GM18507 (cell line): ENCODE measurements around the gene GATA3.
A peak's percentile ranks its signal among the peaks of the same experiment; 100 is the strongest.

Source experiments
- DNase-seq: peaks from one replicate; pipeline ENCODE4 v3.0.0; 2011; ENCODE audit warnings: low read depth; ENCODE audit not compliant: insufficient read length; ENCODE audit errors: extremely low spot score
- FAIRE-seq: peaks from 2 replicates; lab custom pipeline; 2011; peaks lifted over from hg19 to GRCh38; lab: Jason Lieb, UNC

The GATA3 gene

GRCh38 chr10:8049865-8050555 is 4.5 kb upstream of the GATA3 start:
- DNase-seq, result no peak
- FAIRE-seq, result no peak

DNA sequence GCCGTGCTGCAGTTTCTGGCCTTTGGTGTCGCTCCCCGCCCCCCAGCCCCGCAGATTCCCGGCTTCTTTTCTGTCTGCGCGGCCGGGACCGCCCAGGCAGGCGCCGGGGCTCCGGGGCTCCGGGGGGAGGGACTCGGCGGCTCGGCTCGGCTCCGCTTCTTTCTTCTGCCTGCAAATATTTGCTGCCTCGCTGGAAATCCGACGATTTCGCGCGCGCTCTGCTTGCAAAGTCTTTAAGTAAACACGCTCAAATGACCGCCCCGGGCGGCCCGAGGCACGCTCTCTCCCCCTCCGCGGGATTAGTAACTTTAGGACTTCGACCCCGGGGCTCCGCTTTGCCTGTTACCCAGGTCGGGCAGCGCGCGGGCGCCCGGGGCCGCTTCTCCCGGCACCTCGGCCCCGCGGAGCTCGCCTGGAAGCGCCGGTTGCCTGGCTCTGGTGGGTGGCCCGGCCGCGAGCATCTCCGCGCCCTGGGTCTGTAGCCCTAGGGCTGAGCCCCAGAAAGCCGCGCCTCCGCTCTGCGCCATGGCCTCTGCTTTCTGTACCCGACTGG is 3.9 kb upstream of the GATA3 start:
- FAIRE-seq (no peak), DNase-seq (no peak)

DNA sequence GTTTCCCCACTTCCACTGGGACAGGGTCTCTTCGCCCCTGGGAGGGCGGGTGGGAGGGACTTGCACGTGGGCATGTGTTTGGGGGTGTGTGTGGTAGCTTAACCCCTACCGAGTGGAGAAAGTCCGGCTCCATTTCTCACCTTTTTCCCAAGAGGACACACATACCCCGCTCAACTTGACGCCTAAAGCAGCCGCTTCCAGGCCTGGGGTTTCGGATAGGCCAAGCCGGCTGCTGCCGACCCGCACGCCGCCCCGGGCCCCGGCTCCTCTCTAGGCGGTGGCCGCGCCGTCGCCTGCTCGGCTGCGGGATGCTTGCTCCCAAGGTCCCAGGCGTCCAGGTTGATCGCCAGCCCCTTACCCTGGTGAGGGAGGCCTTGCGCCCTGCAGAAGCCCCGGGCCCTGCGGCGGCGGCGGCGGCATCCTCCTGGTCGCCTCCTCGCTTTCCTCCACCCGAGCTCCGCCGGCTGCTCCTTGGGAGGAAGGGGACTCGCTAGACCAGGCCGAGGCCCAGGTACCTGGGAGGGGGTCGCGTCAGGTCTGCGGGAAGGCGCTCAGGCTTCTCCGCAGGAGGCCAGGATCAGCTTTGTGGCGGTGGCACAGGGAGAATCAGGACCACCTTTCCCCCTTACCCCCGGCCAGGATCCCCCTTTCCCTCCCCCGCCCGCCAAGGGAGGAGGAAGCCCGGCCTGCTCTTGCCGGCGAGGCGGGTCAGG is 3.2 kb upstream of the GATA3 start:
- FAIRE-seq (no peak), DNase-seq (no peak)

DNA sequence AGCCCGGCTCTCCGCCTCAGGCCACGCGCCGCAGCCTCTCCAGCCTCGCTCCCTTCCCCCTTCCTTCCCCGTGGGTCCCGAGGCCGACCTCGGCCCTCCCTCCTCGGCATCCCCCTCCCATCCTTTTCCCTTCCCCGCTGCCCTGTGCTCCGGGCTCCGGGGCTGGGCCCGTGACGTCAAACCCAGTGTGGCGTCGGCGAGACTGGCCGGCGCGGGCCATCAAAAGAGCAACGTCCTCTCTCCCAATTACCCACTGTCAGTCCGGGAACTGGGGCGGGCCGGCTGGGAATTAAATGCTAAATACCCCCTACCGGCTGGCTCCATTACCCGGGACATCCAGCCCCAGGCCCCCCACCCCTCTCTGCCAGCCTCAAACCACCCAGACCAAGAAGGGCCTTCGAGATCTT is 2.6 kb upstream of the GATA3 start:
- DNase-seq (no peak), FAIRE-seq (no peak)

DNA sequence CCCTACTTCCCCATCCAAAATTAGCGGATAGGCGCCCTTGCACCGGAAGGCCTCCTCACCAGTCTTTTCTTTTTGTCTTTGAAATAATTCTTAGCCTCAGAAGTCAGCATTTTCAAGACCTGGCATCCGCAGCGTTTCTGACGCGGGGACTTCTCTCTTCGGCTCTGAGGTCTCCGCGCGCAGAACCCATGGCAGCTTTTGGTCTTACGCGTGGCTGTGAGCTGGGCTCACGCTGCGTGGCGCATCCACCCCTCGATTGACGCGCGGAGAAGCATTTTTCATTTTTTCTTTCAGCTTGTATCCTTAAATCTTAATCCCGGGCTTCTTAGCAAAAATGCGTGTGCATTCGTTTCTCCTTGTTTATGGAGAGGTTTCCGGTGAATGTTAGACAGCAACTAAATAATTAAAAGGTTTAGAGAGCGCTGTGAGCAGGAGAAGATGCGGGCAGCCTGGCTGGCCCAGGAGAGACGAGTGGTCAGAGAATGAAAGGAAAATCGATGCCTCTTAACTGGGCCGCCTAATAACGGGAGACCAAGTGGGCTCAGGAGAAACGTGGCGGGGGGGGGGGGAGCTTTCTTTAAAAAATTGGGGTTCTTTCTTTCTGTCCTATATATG is 2.0 kb upstream of the GATA3 start:
- no peak for FAIRE-seq
- DNase-seq, result no peak

DNA sequence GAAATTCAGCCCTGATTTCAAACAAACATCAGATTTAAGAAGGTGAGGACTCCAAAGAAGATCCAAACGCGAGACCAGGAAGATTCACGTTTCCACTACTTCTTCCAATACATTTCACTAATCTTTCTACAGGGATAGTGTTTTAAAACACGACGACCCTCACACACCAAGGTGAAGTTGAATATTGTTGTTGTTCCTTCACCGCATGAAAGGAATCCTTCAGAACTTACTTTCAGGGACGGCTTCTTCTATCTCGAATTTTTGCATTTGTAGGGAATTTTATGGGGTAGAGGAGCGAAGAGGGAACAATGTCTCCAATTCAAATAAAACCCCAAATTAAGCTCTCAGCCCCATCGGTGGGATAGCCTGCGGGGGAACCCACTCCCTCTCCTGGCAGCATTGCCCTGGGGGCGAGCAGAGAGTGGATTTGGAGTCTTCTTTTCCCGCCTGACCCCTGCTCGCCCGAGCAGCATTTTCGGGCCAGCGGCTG is 1.5 kb upstream of the GATA3 start:
- FAIRE-seq (peak; percentile 12), DNase-seq (no peak)

GRCh38 chr10:8053446-8054243 is 843 bp upstream of the GATA3 start:
- FAIRE-seq (peak; percentile 50), DNase-seq (peak; percentile 77)

DNA sequence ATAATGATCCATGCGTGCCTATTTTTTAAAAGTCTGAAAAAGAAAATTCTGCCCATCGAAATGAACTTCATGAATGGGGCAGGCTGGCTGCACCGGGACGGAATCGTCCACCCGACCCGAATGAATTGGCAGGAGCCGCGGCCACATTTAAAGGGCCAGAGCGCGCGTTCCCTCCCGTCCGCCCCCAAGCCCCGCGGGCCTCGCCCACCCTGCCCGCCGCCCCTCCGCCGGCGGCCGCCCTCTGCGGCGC is 319 bp upstream of the GATA3 start:
- FAIRE-seq (no peak), DNase-seq (no peak)

DNA sequence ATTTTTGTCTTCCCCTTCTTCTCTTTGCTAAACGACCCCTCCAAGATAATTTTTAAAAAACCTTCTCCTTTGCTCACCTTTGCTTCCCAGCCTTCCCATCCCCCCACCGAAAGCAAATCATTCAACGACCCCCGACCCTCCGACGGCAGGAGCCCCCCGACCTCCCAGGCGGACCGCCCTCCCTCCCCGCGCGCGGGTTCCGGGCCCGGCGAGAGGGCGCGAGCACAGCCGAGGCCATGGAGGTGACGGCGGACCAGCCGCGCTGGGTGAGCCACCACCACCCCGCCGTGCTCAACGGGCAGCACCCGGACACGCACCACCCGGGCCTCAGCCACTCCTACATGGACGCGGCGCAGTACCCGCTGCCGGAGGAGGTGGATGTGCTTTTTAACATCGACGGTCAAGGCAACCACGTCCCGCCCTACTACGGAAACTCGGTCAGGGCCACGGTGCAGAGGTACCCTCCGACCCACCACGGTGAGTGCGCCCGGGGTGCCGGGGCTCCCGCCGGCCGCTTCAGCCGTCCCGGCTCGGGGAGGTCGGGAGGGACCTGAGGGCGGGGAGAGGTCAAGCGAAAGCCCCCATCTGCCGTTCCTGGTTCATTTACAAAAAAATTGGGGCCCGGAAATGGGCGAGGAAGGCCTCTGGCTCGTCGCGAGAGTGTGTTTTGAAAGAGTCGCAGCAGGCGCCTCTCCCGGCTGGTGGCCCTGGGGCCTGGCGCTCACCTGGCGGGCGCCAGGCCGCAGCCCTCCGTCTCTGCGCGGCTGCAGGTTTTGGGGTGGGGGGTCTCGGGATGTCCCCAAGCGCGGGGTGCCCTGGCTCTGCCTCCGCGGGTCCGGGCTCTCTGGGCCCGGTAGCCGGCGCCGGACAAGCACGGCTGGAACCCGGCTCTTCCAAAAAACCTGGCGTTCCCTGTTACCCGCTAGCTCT is 1.2 kb downstream of the GATA3 start:
- DNase-seq, result no peak
- no peak for FAIRE-seq

GRCh38 chr10:8056378-8056777 is 1.9 kb downstream of the GATA3 start:
- DNase-seq (no peak), FAIRE-seq (no peak)

- DNase-seq, result no peak
- FAIRE-seq, result peak; percentile 89
These were observed 2.4 kb downstream of the GATA3 start for GRCh38 chr10:8056871-8057331.

DNA sequence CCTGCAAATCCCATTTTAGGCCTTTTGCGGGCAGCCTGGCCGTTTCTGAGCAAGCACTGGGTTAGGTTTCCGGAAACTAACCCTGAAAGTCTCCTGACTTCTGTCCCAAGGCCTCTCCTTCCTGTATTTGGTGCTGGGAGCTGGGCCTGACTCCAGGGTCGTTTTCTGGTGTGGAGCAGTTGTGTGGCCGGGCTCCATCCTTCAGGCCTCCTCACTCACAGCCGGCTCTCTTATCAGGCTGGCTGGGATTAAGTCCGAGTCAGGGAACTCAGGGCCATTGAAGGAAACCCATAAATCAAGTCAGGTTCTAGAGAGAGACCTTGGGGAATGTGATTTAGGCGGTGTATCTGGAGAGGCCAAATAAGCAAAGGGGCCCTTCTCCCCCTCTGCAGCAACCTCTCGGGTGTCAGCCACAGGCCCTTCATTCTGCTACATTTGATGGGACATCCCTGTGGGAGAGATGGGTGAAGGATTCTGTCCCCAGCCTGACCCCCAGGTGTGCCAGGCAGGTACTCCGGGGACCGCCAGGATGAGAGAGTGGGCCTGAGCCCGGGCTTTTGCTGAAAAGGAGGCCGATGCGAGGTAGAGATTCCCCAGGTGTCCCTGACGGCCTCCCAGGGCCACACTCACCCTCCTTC is 3.3 kb downstream of the GATA3 start:
- DNase-seq, result no peak
- no peak for FAIRE-seq

- no peak for DNase-seq
- no peak for FAIRE-seq
These were observed 4.0 kb downstream of the GATA3 start for GRCh38 chr10:8058274-8059111.

- DNase-seq, result no peak
These were observed 4.9 kb downstream of the GATA3 start for GRCh38 chr10:8059191-8059936.

GRCh38 chr10:8060010-8060703 is 5.7 kb downstream of the GATA3 start:
- no peak for DNase-seq
- FAIRE-seq, result peak; percentile 89

More at GRCh38 chr10:8059191-8059936, 4.9 kb downstream of the GATA3 start:
- FAIRE-seq, result no peak

DNA sequence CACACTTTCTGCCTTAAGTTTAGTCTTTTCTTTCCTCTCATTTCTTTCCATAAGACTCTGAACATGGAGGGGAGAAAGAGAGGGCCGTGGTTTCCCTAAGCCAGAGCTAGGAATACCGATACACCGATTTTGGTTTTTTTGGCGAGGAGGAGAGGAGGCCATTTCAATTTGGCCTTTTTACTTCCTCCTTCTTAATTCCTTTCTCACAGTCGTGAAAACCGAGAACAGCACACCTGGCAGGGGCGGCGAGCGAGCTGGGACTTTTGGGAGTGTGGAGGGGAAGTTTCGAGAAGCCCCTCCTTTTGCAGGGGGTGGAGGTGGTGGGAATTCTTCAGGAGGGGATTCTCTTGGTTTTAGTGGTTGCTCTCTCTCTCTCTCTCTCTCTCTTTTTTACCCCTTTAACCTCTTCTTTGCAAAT is 6.2 kb downstream of the GATA3 start:
- no peak for DNase-seq
- no peak for FAIRE-seq
